IMR-90 (cell line): ENCODE data around the gene SETX. TPM values are rescaled to one million over a fixed set of nuclear protein-coding genes. Genes with fewer than 3 reads are reported as not detected.

Experiments
- ATAC-seq: fragments of 200-7000 bp; cut with Tn5 transposase; 2 replicates; pipeline ENCODE4 v1.9.1; 2020; ENCODE audit warnings: low read depth, mild to moderate bottlenecking, moderate library complexity
- BruUV-seq: library from RNA; stranded (reverse); fragments of 400-500 nt; replicated peaks from 2 replicates; lab custom pipeline; 2021; lab: Mats Ljungman, UMichigan
- CTCF ChIA-PET: fragments of 300-600 bp; formaldehyde crosslinking; extraction: SDS; loops from one replicate; lab custom pipeline; 2021; ENCODE audit warnings: antibody characterized with exemption; lab: Yijun Ruan, JAX
- POLR2A ChIA-PET: fragments of 300-600 bp; sonication (Branson Sonifier 250); formaldehyde crosslinking; loops from one replicate; lab custom pipeline; 2022; ENCODE audit warnings: antibody characterized with exemption; ENCODE audit not compliant: unreplicated experiment; lab: Charles Lee
- DNase-seq: peaks from one replicate; pipeline ENCODE4 v3.0.0; 2013
- H2AFZ ChIP-seq: replicated peaks from 2 replicates; pipeline ENCODE3; 2013; ENCODE audit warnings: low read length, mild to moderate bottlenecking; ENCODE audit not compliant: poor library complexity
- H2AK5ac ChIP-seq: 2 replicates; pipeline ENCODE4 v1.6.1; 2013; ENCODE audit warnings: low read depth, low read length, inconsistent platforms
- H2AK9ac ChIP-seq: replicated peaks from 2 replicates; pipeline ENCODE3; 2013; ENCODE audit warnings: mild to moderate bottlenecking, low read depth, low read length, moderate library complexity; ENCODE audit not compliant: poor library complexity
- H2BK120ac ChIP-seq: 2 replicates; pipeline ENCODE4 v1.6.1; 2013; ENCODE audit warnings: low read depth, low read length, inconsistent platforms
- H2BK15ac ChIP-seq: 3 replicates; pipeline ENCODE4 v1.6.1; 2013; ENCODE audit warnings: low read depth, low read length, inconsistent platforms
- H2BK20ac ChIP-seq: 2 replicates; pipeline ENCODE4 v1.6.1; 2013; ENCODE audit warnings: low read depth, mild to moderate bottlenecking, inconsistent platforms, low read length, moderate library complexity
- H2BK5ac ChIP-seq: 2 replicates; pipeline ENCODE4 v1.6.1; 2013; ENCODE audit warnings: mild to moderate bottlenecking, low read depth, low read length, inconsistent platforms; ENCODE audit not compliant: poor library complexity, severe bottlenecking
- H3K14ac ChIP-seq: replicated peaks from 2 replicates; pipeline ENCODE4 v1.6.1; 2013; ENCODE audit warnings: low read depth, low read length, inconsistent platforms
- H3K18ac ChIP-seq: 2 replicates; pipeline ENCODE4 v1.6.1; 2013; ENCODE audit warnings: low read depth, low read length, control low read depth
- H3K23ac ChIP-seq: 2 replicates; pipeline ENCODE4 v1.6.1; 2013; ENCODE audit warnings: low read depth, low read length, inconsistent platforms
- H3K27ac ChIP-seq: 2 replicates; pipeline ENCODE4 v1.5.1; 2013; ENCODE audit warnings: mild to moderate bottlenecking, control low read depth, low read length; ENCODE audit not compliant: insufficient read depth
- H3K27me3 ChIP-seq: 2 replicates; pipeline ENCODE4 v1.6.1; 2013; ENCODE audit warnings: low read length; ENCODE audit not compliant: control insufficient read depth, insufficient read depth
- H3K36me3 ChIP-seq: 2 replicates; pipeline ENCODE4 v1.6.1; 2013; ENCODE audit warnings: low read length, mixed read lengths; ENCODE audit not compliant: control insufficient read depth, insufficient read depth
- H3K4ac ChIP-seq: 2 replicates; pipeline ENCODE4 v1.6.1; 2013; ENCODE audit warnings: low read depth, low read length, inconsistent platforms
- H3K4me1 ChIP-seq: 2 replicates; pipeline ENCODE4 v1.6.1; 2013; ENCODE audit warnings: low read length, mixed read lengths; ENCODE audit not compliant: control insufficient read depth, insufficient read depth
- H3K4me2 ChIP-seq: 2 replicates; pipeline ENCODE4 v1.6.1; 2013; ENCODE audit warnings: low read depth, mild to moderate bottlenecking, control low read depth, low read length, moderate library complexity
- H3K4me3 ChIP-seq: 2 replicates; pipeline ENCODE4 v1.5.1; 2013; ENCODE audit warnings: low read depth, mild to moderate bottlenecking, control low read depth, low read length, moderate library complexity; ENCODE audit not compliant: insufficient read depth
- H3K56ac ChIP-seq: 2 replicates; pipeline ENCODE4 v1.6.1; 2013; ENCODE audit warnings: low read length, inconsistent platforms; ENCODE audit not compliant: insufficient read depth; ENCODE audit errors: extremely low read depth
- H3K79me1 ChIP-seq, 2 experiments: 2 replicates each; pipeline ENCODE4 v1.6.1; 2013; ENCODE audit warnings: low read length in 2 of 2, inconsistent platforms in 1 of 2, low read depth in 1 of 2
- H3K9ac ChIP-seq: 2 replicates; pipeline ENCODE4 v1.6.1; 2013; ENCODE audit warnings: low read depth, low read length, control low read depth
- H3K9me1 ChIP-seq: 2 replicates; pipeline ENCODE4 v1.6.1; 2013; ENCODE audit warnings: low read length, inconsistent platforms; ENCODE audit not compliant: insufficient read depth
- H3K9me3 ChIP-seq: 2 replicates; pipeline ENCODE4 v1.6.1; 2013; ENCODE audit warnings: low read length; ENCODE audit not compliant: control insufficient read depth, insufficient read depth
- H4K20me1 ChIP-seq: 2 replicates; pipeline ENCODE4 v1.6.1; 2013; ENCODE audit warnings: low read length, inconsistent platforms; ENCODE audit not compliant: insufficient read depth
- H4K5ac ChIP-seq: 2 replicates; pipeline ENCODE4 v1.6.1; 2013; ENCODE audit warnings: mild to moderate bottlenecking, low read depth, low read length, control low read depth
- H4K8ac ChIP-seq, 2 experiments: 2 replicates each; pipeline ENCODE4 v1.6.1; 2013; ENCODE audit warnings: low read depth in 2 of 2, low read length in 2 of 2, control low read depth in 1 of 2, inconsistent platforms in 1 of 2
- H4K91ac ChIP-seq: 2 replicates; pipeline ENCODE4 v1.6.1; 2013; ENCODE audit warnings: low read depth, low read length, inconsistent platforms; ENCODE audit not compliant: insufficient read depth
- BHLHE40 ChIP-seq: fragments of 150-350 bp; IDR thresholded peaks from 2 replicates; pipeline ENCODE4 v1.6.1; 2016; ENCODE audit warnings: mild to moderate bottlenecking, low read depth, low read length
- CEBPB ChIP-seq: IDR thresholded peaks from 2 replicates; pipeline ENCODE4 v1.6.1; 2012; ENCODE audit warnings: low read depth, low read length, improper control_type of control experiment
- CHD1 ChIP-seq: IDR thresholded peaks from 2 replicates; pipeline ENCODE4 v1.6.1; 2012; ENCODE audit warnings: low read depth, low read length, improper control_type of control experiment
- FOS ChIP-seq: fragments of 150-350 bp; IDR thresholded peaks from 2 replicates; pipeline ENCODE4 v1.6.1; 2016; ENCODE audit warnings: low read depth, low read length
- MAFK ChIP-seq: IDR thresholded peaks from 2 replicates; pipeline ENCODE4 v1.6.1; 2012; ENCODE audit warnings: low read depth, low read length, improper control_type of control experiment
- MAZ ChIP-seq: IDR thresholded peaks from 2 replicates; pipeline ENCODE4 v1.6.1; 2012; ENCODE audit warnings: low read depth, mild to moderate bottlenecking, low read length, improper control_type of control experiment, moderate library complexity, borderline replicate concordance
- MXI1 ChIP-seq: IDR thresholded peaks from 2 replicates; pipeline ENCODE4 v1.6.1; 2012; ENCODE audit warnings: low read depth, mild to moderate bottlenecking, low read length, moderate library complexity, borderline replicate concordance
- NFE2L2 ChIP-seq: fragments of 150-350 bp; IDR thresholded peaks from 2 replicates; pipeline ENCODE4 v1.6.1; 2016; ENCODE audit warnings: low read depth, mild to moderate bottlenecking, low read length
- POLR2A ChIP-seq: IDR thresholded peaks from 2 replicates; pipeline ENCODE4 v1.6.1; 2012; ENCODE audit warnings: mild to moderate bottlenecking, low read depth, low read length
- RAD21 ChIP-seq: IDR thresholded peaks from 2 replicates; pipeline ENCODE4 v1.6.1; 2012; ENCODE audit warnings: low read length, improper control_type of control experiment
- RCOR1 ChIP-seq: IDR thresholded peaks from 2 replicates; pipeline ENCODE4 v1.6.1; 2012; ENCODE audit warnings: mild to moderate bottlenecking, low read length, improper control_type of control experiment; ENCODE audit not compliant: insufficient replicate concordance
- RFX5 ChIP-seq: IDR thresholded peaks from 2 replicates; pipeline ENCODE4 v1.8.0; 2012; ENCODE audit warnings: low read depth, mild to moderate bottlenecking, low read length, moderate library complexity
- SMC3 ChIP-seq: fragments of 150-350 bp; IDR thresholded peaks from 2 replicates; pipeline ENCODE4 v1.6.1; 2016; ENCODE audit warnings: low read depth, mild to moderate bottlenecking, antibody characterized with exemption, low read length, moderate library complexity
- WGBS, 2 experiments: methylation state at CpG; one replicate each; pipeline versions ENCODE4 v1.1.5 to v1.1.7; 2013; ENCODE audit warnings: missing lambda C conversion rate in 2 of 2; ENCODE audit not compliant: insufficient read length in 1 of 2; ENCODE audit errors: extremely low coverage in 2 of 2; 5-methylcytosine and 5-hydroxymethylcytosine counted together
- dilution Hi-C: fragments of 300-500 bp; cut with HindIII; formaldehyde crosslinking; loops from one replicate; pipeline ENCODE4 v1.14.3; 2018; ENCODE audit warnings: low sequenced_read_pairs; ENCODE audit not compliant: unreplicated experiment
- in situ Hi-C: fragments of 300-500 bp; cut with MboI; formaldehyde crosslinking; loops from 3 replicates; pipeline ENCODE4 v1.14.3; 2019; ENCODE audit warnings: low sequenced_read_pairs, inconsistent platforms, mixed read lengths
- intact Hi-C: fragments of 100-400 bp; cut with micrococcal nuclease; formaldehyde crosslinking; loops from 2 replicates; pipeline ENCODE4 v1.10.0; 2022
- polyA plus RNA-seq, 3 experiments: library from polyadenylated mRNA; depleted of rRNA; stranded (reverse); fragments of >200 nt; gene quantifications; 2 replicates each; pipeline ENCODE4 v1.2.3, GENCODE V29; 2012; ENCODE audit warnings: low replicate concordance in 1 of 3
- total RNA-seq: library from RNA; depleted of rRNA; stranded (reverse); fragments of >200 nt; gene quantifications from 2 replicates; pipeline ENCODE4 v1.2.3, GENCODE V29; 2012
- TF ChIP-seq, protein P1 (sequence below): fragments of 150-350 bp; IDR thresholded peaks from 2 replicates; pipeline ENCODE4 v1.6.1; 2016; ENCODE audit warnings: low read depth, mild to moderate bottlenecking, low read length, moderate library complexity, borderline replicate concordance
- TF ChIP-seq, protein P2 (sequence below): conservative IDR thresholded peaks from 2 replicates; pipeline ENCODE4 v1.5.1; 2012; ENCODE audit warnings: mild to moderate bottlenecking, low read depth, low read length, improper control_type of control experiment
- TF ChIP-seq, protein P3 (sequence below): fragments of 150-350 bp; IDR thresholded peaks from 2 replicates; pipeline ENCODE4 v1.6.1; 2017; ENCODE audit warnings: mild to moderate bottlenecking, antibody characterized with exemption, low read length, low read depth

SETX gene
- total and polyA plus RNA-seq, 2 of the 4 experiments (the other 2 are of a cell fraction): 13.1 to 55.0 TPM

GRCh38 chr9:132324425-132324824, 30.4 kb downstream of the SETX start:
- H3K27ac ChIP-seq: no peak overlapping the region
- dilution Hi-C loops: no loop called here
- POLR2A ChIA-PET: no interaction called here
- no peak for ATAC-seq
- no peak overlapping the region for H3K18ac ChIP-seq
- H4K20me1 ChIP-seq: peaks cover 15% of the 10 kb centered on the region
- H3K4me3 ChIP-seq: no peak overlapping the region
- in situ Hi-C loops: no loop called here
- peaks cover 19% of the 10 kb centered on the region for H3K36me3 ChIP-seq
- no peak for DNase-seq
- no peak overlapping the region for H2BK5ac ChIP-seq
- CTCF ChIA-PET: no interaction called here
- no peak overlapping the region for H2AFZ ChIP-seq
- no peak overlapping the region for H3K4ac ChIP-seq
- H3K9ac ChIP-seq: no peak overlapping the region
- H3K4me2 ChIP-seq: no peak overlapping the region
- H3K79me1 ChIP-seq: peaks cover 28 to 55% of the 10 kb centered on the region in 2 experiments
- no peak overlapping the region for H3K23ac ChIP-seq
- peaks cover 2% of the 10 kb centered on the region; the same call in 1 of the 2 replicates for H3K4me1 ChIP-seq
- no peaks in the 10 kb centered on the region for H3K9me3 ChIP-seq
- no peak overlapping the region for H2AK5ac ChIP-seq
- no peak overlapping the region for H4K91ac ChIP-seq
- H4K8ac ChIP-seq: no peak overlapping the region
- no peak overlapping the region for H2AK9ac ChIP-seq
- intact Hi-C loops: no loop called here
- no peaks in the 10 kb centered on the region for H3K27me3 ChIP-seq
- H2BK120ac ChIP-seq: no peak overlapping the region
- H3K9me1 ChIP-seq: peaks cover 6% of the 10 kb centered on the region; the same call in 1 of the 2 replicates
- H3K56ac ChIP-seq: no peak overlapping the region
- TF ChIP-seq MAFK (no peak), SMC3 (no peak), CEBPB (no peak), MXI1 (no peak), BHLHE40 (no peak), FOS (no peak), POLR2A (no peak), RAD21 (no peak), RFX5 (no peak), NFE2L2 (no peak), CHD1 (no peak), RCOR1 (no peak), MAZ (no peak)
- TF ChIP-seq, protein P1, sequence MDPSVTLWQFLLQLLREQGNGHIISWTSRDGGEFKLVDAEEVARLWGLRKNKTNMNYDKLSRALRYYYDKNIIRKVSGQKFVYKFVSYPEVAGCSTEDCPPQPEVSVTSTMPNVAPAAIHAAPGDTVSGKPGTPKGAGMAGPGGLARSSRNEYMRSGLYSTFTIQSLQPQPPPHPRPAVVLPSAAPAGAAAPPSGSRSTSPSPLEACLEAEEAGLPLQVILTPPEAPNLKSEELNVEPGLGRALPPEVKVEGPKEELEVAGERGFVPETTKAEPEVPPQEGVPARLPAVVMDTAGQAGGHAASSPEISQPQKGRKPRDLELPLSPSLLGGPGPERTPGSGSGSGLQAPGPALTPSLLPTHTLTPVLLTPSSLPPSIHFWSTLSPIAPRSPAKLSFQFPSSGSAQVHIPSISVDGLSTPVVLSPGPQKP: no peak
- TF ChIP-seq, protein P2, sequence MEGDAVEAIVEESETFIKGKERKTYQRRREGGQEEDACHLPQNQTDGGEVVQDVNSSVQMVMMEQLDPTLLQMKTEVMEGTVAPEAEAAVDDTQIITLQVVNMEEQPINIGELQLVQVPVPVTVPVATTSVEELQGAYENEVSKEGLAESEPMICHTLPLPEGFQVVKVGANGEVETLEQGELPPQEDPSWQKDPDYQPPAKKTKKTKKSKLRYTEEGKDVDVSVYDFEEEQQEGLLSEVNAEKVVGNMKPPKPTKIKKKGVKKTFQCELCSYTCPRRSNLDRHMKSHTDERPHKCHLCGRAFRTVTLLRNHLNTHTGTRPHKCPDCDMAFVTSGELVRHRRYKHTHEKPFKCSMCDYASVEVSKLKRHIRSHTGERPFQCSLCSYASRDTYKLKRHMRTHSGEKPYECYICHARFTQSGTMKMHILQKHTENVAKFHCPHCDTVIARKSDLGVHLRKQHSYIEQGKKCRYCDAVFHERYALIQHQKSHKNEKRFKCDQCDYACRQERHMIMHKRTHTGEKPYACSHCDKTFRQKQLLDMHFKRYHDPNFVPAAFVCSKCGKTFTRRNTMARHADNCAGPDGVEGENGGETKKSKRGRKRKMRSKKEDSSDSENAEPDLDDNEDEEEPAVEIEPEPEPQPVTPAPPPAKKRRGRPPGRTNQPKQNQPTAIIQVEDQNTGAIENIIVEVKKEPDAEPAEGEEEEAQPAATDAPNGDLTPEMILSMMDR: no peak
- TF ChIP-seq, protein P3, sequence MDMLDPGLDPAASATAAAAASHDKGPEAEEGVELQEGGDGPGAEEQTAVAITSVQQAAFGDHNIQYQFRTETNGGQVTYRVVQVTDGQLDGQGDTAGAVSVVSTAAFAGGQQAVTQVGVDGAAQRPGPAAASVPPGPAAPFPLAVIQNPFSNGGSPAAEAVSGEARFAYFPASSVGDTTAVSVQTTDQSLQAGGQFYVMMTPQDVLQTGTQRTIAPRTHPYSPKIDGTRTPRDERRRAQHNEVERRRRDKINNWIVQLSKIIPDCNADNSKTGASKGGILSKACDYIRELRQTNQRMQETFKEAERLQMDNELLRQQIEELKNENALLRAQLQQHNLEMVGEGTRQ: no peak
- no peak overlapping the region for H3K14ac ChIP-seq
- H2BK15ac ChIP-seq: no peak overlapping the region
- H2BK20ac ChIP-seq: no peak overlapping the region
- WGBS, 2 experiments: no CpG with 5 or more reads among the region's 1 CpG
- no TSS peak for BruUV-seq
- no peak overlapping the region for H4K5ac ChIP-seq
